ENCODE results near the gene MC1R.

- TF ChIP-seq CTCF (IDR thresholded peaks at IDR 0.05), result no peak
- no peak for TF ChIP-seq POLR2A (IDR thresholded peaks at IDR 0.05)
Measured at GRCh38 chr16:89931964-89932363, 13.3 kb downstream of the MC1R start.
